Endothelial cell of umbilical vein (primary cell): ENCODE results near the gene RAMP1. TPM values are rescaled to one million over a fixed set of nuclear protein-coding genes. Genes with fewer than 3 reads are reported as not detected.

Experiments used
- BruUV-seq: library from RNA; stranded (reverse); fragments of 400-500 nt; replicated peaks from 2 replicates; lab custom pipeline; 2021; lab: Mats Ljungman, UMichigan
- CTCF ChIA-PET: fragments of 300-600, 350-600 bp; sonication (Branson Sonifier 250); formaldehyde crosslinking; loops from one replicate; lab custom pipeline; 2021; ENCODE audit warnings: antibody characterized with exemption, inconsistent platforms; lab: Charles Lee
- POLR2A ChIA-PET: fragments of 300-600, 350-600 bp; sonication (Branson Sonifier 250); formaldehyde crosslinking; loops from one replicate; lab custom pipeline; 2021; ENCODE audit warnings: antibody characterized with exemption, inconsistent platforms; lab: Charles Lee
- DNase-seq: peaks from one replicate; pipeline ENCODE4 v3.0.0-alpha.2; 2011; ENCODE audit warnings: low read depth, low spot score
- FAIRE-seq: peaks from 2 replicates; lab custom pipeline; 2011; peaks lifted over from hg19 to GRCh38; lab: Jason Lieb, UNC
- H2AFZ ChIP-seq: 2 replicates; pipeline ENCODE4 v1.6.0; 2012; ENCODE audit warnings: low read depth, low read length, control low read depth, inconsistent platforms
- H3K27ac ChIP-seq: 2 replicates; pipeline ENCODE4 v1.5.1; 2011; ENCODE audit warnings: low read depth, mild to moderate bottlenecking, control low read depth, low read length, moderate library complexity; ENCODE audit not compliant: insufficient read depth
- H3K27me3 ChIP-seq, 2 experiments: 2 replicates each; pipeline versions ENCODE4 v1.6.0 to v1.6.1; 2011; ENCODE audit warnings: low read length in 2 of 2, mixed read lengths in 1 of 2; ENCODE audit not compliant: control insufficient read depth in 2 of 2, insufficient read depth in 2 of 2
- H3K36me3 ChIP-seq, 2 experiments: 2 replicates in 1 of 2; 3 replicates in 1 of 2; pipeline ENCODE4 v1.5.1; 2011; ENCODE audit warnings: low read length in 2 of 2, mild to moderate bottlenecking in 1 of 2, moderate library complexity in 1 of 2; ENCODE audit not compliant: control insufficient read depth in 2 of 2, insufficient read depth in 2 of 2; ENCODE audit errors: extremely low read depth in 1 of 2
- H3K4me1 ChIP-seq: 3 replicates; pipeline ENCODE4 v1.5.1; 2011; ENCODE audit warnings: mild to moderate bottlenecking, low read length; ENCODE audit not compliant: control insufficient read depth, insufficient read depth; ENCODE audit errors: extremely low read depth
- H3K4me2 ChIP-seq: 2 replicates; pipeline ENCODE4 v1.6.1; 2011; ENCODE audit warnings: low read length, control low read depth, mixed read lengths; ENCODE audit not compliant: insufficient read depth
- H3K4me3 ChIP-seq, 3 experiments: fragments of 200-600 bp in 1 of 3; sonication (generic), shearing (Covaris generic) in 1 of 3; replicated peaks in 1 of 3; 2 replicates each; pipeline ENCODE4 v1.5.1; 2011 to 2016; ENCODE audit warnings: control low read depth in 3 of 3, low read length in 3 of 3, mild to moderate bottlenecking in 2 of 3, inconsistent platforms in 1 of 3, low read depth in 1 of 3, moderate library complexity in 1 of 3; ENCODE audit not compliant: insufficient read depth in 1 of 3
- H3K79me2 ChIP-seq: 2 replicates; pipeline ENCODE4 v1.6.0; 2012; ENCODE audit warnings: low read length, inconsistent platforms; ENCODE audit not compliant: control insufficient read depth, insufficient read depth
- H3K9ac ChIP-seq: replicated peaks from 2 replicates; pipeline ENCODE3; 2011; ENCODE audit warnings: low read length, control low read depth; ENCODE audit not compliant: insufficient read depth; ENCODE audit errors: extremely low read depth
- H3K9me1 ChIP-seq: replicated peaks from 3 replicates; pipeline ENCODE4 v1.6.0; 2011; ENCODE audit warnings: mild to moderate bottlenecking, low read length; ENCODE audit not compliant: control insufficient read depth, insufficient read depth; ENCODE audit errors: extremely low read depth
- H3K9me3 ChIP-seq: replicated peaks from 2 replicates; pipeline ENCODE4 v1.5.1; 2012; ENCODE audit warnings: low read length, inconsistent platforms; ENCODE audit not compliant: control insufficient read depth, insufficient read depth
- H4K20me1 ChIP-seq: replicated peaks from 2 replicates; pipeline ENCODE3; 2011; ENCODE audit warnings: mild to moderate bottlenecking, low read length; ENCODE audit not compliant: control insufficient read depth, insufficient read depth; ENCODE audit errors: extremely low read depth
- CTCF ChIP-seq, 2 donors: IDR thresholded peaks; 1 replicate in 1 of 2; 2 replicates in 1 of 2; pipeline ENCODE4 v1.5.1; 2011; ENCODE audit warnings: low read length in 2 of 2, mild to moderate bottlenecking in 2 of 2, moderate library complexity in 2 of 2, control low read depth in 1 of 2, inconsistent platforms in 1 of 2, low read depth in 1 of 2; ENCODE audit not compliant: insufficient read depth in 1 of 2; ENCODE audit errors: extremely low read depth in 1 of 2
- EZH2 ChIP-seq: IDR thresholded peaks from 2 replicates; pipeline ENCODE4 v1.6.1; 2012; ENCODE audit warnings: borderline replicate concordance, low read depth, mild to moderate bottlenecking, moderate library complexity, low read length, inconsistent platforms; ENCODE audit not compliant: severe bottlenecking
- FOS ChIP-seq: IDR thresholded peaks from 2 replicates; pipeline ENCODE4 v1.6.1; 2011; ENCODE audit warnings: mild to moderate bottlenecking, low read length, moderate library complexity, borderline replicate concordance; ENCODE audit not compliant: insufficient read depth
- GATA2 ChIP-seq: IDR thresholded peaks from 2 replicates; pipeline ENCODE4 v1.7.0; 2011; ENCODE audit warnings: low read depth, mild to moderate bottlenecking, moderate library complexity, mixed read lengths, low read length; ENCODE audit not compliant: insufficient read length, insufficient read depth
- JUN ChIP-seq: IDR thresholded peaks from 2 replicates; pipeline ENCODE4 v1.6.1; 2011; ENCODE audit warnings: borderline replicate concordance, low read depth; ENCODE audit not compliant: insufficient read length, insufficient read depth
- MAX ChIP-seq: IDR thresholded peaks from 2 replicates; pipeline ENCODE4 v1.6.1; 2011; ENCODE audit not compliant: insufficient read depth, insufficient read length
- MYC ChIP-seq: IDR thresholded peaks from one replicate; pipeline ENCODE4 v1.6.1; 2011; ENCODE audit warnings: mild to moderate bottlenecking, low read depth, low read length
- POLR2A ChIP-seq: IDR thresholded peaks from 2 replicates; pipeline ENCODE4 v1.6.1; 2012; ENCODE audit warnings: low read depth, mild to moderate bottlenecking, control low read depth, low read length
- POLR2AphosphoS5 ChIP-seq: IDR thresholded peaks from 2 replicates; pipeline ENCODE4 v1.6.1; 2012; ENCODE audit warnings: low read depth, mild to moderate bottlenecking, control low read depth, low read length, moderate library complexity; ENCODE audit not compliant: insufficient read depth
- dilution Hi-C: fragments of 300-500 bp; cut with MboI; formaldehyde crosslinking; loops from one replicate; pipeline ENCODE4 v1.15.0; 2019; ENCODE audit warnings: low sequenced_read_pairs; ENCODE audit not compliant: extremely low pct_ligation_motif_present
- intact Hi-C: fragments of 100-400 bp; cut with micrococcal nuclease; formaldehyde crosslinking; loops from one replicate; pipeline ENCODE4 v1.10.0; 2022
- polyA plus RNA-seq, 4 experiments: library from polyadenylated mRNA; depleted of rRNA in 3 of 4; stranded (reverse) in 3 of 4; unstranded in 1 of 4; fragments of >200 nt; gene quantifications; 2 replicates each; pipeline versions ENCODE4 v1.2.1 to v1.2.3, GENCODE V29; 2011 to 2012; ENCODE audit warnings: missing spikeins in 1 of 4
- total RNA-seq: library from RNA; stranded (reverse); gene quantifications from 2 replicates; pipeline ENCODE4 v1.2.3, GENCODE V29; 2021

Gene RAMP1
- total and polyA plus RNA-seq, 2 donors (not counting 3 experiments of a cell fraction or from before 2014, with no cell fraction given), result 0.18 TPM; not detected in 1

- Histone ChIP-seq H2AFZ (no peak overlapping the region), H3K27ac (no peak overlapping the region), H3K27me3 (no peaks in the 10 kb centered on the region), H3K9me1 (no peaks in the 10 kb centered on the region), H4K20me1 (no peaks in the 10 kb centered on the region), H3K36me3 (no peaks in the 10 kb centered on the region), H3K4me2 (no peak overlapping the region), H3K4me3 (no peak overlapping the region), H3K9me3 (no peaks in the 10 kb centered on the region), H3K4me1 (no peaks in the 10 kb centered on the region), H3K9ac (no peak overlapping the region), H3K79me2 (no peaks in the 10 kb centered on the region)
- CTCF ChIA-PET, result no interaction called here
- FAIRE-seq, result no peak
- TF ChIP-seq JUN (no peak), MYC (no peak), GATA2 (no peak), POLR2AphosphoS5 (no peak), CTCF (IDR thresholded peaks at IDR 0.05; ENCODE audit: extremely low read depth in 1 of 2, insufficient read depth in 1 of 2, low read depth in 1 of 2, low read length in 2 of 2) (no peak), MAX (no peak), POLR2A (no peak), EZH2 (no peak), FOS (no peak)
- dilution Hi-C loops, result no loop called here
- POLR2A ChIA-PET, result no interaction called here
- no peak for DNase-seq
- BruUV-seq, result no TSS peak
- intact Hi-C loops, result no loop called here
Observed at GRCh38 chr2:237900891-237901831, 41.7 kb downstream of the RAMP1 start.
